Measurements from ENCODE around the gene RALGPS2.

The RALGPS2 gene

GRCh38 chr1:178964469-178965330 lies 239.7 kb downstream of the RALGPS2 start:
- no peak for DNase-seq (ENCODE audit: low read depth)

GRCh38 chr1:178966312-178966711 lies 241.3 kb downstream of the RALGPS2 start:
- no peak for DNase-seq (ENCODE audit: low read depth)

- DNase-seq (ENCODE audit: low read depth): no peak
Observed at GRCh38 chr1:178969226-178969987, 244.4 kb downstream of the RALGPS2 start.

GRCh38 chr1:178970184-178970583 lies 245.1 kb downstream of the RALGPS2 start:
- no peak for DNase-seq (ENCODE audit: low read depth)

Measured in activated T-cell treated with anti-CD3 and anti-CD28 coated beads for 48 hours (primary cell).